NCI-H2196 treated with DMSO at 0.1 percent for 48 hours (cell line): ENCODE results near the gene BRD3.

Source experiments
- DNase-seq: peaks from one replicate; lab custom pipeline; 2025; ENCODE audit not compliant: unreplicated experiment; lab: John Stamatoyannopoulos, UW

BRD3 gene

DNA sequence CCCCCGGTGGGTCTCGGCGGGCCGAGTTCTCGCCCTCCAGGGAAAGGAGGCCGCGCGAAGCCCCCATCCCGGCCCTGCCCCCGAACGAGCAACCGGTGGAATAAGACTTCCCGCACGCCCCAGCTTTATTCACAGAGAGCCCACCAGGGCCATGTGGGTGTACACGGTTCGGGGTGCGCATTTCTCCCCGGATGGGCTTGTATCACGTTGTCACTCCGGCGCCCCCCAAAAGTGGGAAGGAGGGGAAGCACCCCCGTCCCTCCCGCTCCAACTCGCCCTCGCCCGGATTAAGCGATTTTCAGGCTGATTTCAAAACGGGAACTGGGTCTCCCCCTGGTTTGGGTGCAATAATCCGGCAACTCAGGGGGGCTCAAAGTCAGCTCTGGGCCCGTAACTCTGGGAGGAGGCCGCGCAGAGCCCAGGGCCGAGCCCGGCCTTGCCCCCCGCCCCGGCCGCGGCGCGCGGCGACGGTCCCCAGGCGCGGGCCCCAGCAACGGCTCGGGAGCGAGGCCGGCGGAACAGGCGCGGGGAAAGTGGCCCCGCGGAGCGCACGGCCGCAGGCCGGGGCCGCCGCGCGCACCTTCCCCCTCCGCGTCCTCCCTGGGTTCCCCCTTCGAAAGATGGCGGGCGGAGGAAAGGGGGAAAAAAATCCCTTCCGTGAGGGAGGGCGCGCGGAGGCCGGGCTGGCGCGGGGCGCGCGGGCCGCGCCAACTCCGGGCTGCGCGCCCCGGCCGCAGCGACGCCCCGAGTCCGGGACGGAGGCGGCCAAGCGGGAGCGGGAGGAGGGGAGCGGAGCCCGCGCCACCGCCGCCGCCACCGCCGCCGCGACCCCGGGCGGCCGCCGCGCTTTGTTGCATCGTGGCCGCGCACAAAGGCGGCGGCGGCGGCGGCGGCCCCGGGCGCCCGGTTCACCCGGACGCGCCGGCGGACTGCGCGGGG is 644 bp downstream of the BRD3 start:
- no peak for DNase-seq

- DNase-seq: no peak
Measured at GRCh38 chr9:134066526-134066912, 1.3 kb downstream of the BRD3 start.

- no peak for DNase-seq
Measured at GRCh38 chr9:134065612-134066419, 2.0 kb downstream of the BRD3 start.

DNA sequence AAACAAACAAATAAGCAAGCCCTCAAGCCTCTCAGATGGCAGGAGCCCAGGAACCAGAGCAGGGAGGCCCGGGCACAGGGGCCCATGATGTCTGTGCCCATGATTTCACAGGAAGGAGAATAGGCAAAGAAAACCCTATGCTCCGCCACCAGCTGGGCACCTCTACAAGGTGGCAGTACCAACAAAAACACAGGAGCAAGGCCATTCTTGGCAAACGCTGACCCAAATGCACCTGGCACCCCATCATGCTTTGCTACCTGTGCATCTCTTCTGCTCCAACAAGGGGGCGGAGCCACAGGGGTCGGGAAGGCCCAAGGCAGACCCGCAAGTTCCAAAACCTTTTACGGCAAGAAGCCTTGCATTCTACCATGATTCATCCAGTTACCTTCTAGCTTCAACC is 3.1 kb downstream of the BRD3 start:
- DNase-seq: no peak

DNA sequence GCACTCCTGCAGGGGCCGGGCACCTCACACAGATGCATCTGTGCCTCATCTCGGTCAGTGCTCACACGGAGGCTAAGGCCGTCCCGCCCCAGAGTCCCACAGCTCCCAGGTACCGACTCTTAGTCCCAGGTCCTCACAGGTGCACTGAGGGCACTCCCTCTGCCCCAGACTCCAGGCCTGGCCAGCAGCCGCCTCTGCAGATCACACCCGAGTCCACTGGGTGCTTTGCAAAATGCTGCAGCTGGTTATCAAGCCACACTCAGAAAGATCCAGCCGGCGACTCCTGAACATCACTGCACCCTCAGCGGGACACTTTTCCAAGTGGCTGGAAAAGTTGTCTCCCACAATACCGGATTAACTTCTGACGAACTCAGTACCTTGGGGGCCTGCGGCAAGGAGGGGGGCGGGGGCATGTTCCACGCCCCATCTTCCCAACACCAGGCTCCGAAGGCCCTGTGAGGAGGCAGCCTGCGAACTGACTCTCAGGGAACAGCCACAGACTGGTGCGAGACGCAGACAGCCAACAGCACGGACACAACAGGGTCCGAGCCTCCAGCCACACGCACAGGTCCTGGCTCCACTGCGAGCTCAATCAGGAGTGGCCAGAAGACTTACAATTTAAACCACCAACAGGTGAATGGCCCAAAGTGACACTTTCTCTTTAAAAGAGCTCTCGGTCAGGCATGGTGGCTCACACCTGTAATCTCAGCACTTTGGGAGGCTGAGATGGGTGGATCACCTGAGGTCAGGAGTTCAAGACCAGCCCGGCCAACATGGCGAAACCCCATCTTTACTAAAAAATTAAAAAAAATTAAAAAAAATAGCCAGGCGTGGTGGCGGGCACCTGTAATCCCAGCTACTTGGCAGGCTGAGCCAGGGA is 4.0 kb downstream of the BRD3 start:
- DNase-seq: no peak

DNA sequence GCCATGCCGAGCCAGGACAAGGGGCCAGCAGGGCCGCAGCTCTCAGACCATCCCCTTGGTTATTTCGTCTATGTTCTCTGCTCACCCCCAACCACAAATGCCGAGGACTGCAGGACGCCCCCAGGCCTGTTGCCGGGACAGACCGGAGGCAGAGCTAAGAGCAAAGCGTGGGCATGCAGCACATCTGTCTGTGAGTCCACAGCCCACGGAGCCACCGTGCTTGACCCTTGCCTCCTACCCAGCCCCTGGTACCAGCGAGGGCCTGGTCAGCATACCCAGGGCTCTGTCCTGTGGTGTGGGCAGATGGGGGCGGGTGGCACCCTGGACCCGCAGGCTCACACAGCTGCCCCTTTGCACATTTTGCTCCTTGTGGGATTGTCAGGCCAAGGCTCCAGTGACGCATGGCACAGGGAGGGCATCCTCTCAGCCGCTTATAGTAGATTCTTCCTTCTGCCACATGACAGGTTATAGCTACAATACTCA is 4.7 kb downstream of the BRD3 start:
- no peak for DNase-seq

DNA sequence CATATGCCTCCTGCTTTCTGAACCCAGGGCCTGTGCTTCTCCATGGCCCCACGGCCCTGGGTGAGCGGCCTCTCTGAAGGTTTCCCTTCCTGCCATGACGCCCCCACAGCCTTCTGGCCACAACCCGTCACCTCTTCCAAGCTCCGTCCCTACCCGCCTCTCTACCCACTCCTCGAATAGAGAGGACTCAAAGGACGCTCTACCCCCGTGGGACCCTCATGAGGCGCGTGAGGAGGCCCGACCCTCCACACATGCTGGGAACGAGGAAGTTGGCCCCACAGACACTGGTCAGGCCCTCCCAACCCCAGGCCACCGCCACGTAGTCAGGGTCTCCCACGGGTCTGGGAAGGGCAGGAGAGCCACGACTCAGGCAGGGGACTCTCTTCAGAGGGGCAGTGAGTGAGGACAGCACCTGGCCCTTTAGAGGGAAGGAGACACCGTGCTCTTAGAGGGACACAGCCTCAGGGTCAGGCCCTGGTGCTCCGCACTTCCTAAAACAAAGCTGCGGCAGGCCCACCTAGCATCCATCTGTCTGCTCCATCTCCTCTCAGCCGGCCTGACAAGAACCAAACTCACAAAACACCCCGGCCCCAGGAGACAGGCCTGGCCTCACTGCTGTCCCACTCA is 5.3 kb downstream of the BRD3 start:
- no peak for DNase-seq

- DNase-seq: no peak
Measured at GRCh38 chr9:134061688-134062371, 6.0 kb downstream of the BRD3 start.

DNA sequence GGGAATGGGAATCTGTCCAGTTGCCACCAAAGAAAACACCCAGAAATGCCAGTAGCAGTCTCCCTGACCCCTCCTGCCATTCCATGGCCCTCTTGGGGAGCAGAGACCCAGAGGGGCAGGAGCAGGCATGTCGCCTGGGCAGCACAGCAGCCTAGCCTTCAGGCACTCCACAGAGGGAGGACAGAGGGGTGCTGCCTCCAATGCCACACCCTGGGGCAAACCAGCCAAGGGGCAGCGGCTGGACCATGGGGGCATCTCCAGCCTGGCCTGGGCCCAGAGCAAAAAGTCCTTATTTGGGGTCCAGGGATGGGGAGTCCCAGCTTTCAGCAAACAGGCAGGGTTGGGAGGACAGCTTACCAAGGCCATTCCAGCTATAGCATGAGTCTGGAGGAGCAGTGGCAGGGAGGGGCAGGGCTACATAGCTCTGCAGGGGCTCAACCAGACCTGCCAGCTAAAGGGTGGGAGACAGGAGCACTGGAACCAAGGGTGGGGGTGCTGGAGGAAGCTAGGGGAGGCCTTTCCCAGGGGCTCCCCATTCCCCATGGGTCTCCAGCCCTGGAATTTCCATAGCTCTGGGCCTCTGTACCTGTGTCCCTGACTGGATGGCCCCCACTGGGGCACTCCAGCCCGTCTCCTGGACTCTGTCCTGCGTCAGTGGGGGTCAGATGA is 6.7 kb downstream of the BRD3 start:
- no peak for DNase-seq

- no peak for DNase-seq
Measured at GRCh38 chr9:134060546-134060945, 7.3 kb downstream of the BRD3 start.

DNA sequence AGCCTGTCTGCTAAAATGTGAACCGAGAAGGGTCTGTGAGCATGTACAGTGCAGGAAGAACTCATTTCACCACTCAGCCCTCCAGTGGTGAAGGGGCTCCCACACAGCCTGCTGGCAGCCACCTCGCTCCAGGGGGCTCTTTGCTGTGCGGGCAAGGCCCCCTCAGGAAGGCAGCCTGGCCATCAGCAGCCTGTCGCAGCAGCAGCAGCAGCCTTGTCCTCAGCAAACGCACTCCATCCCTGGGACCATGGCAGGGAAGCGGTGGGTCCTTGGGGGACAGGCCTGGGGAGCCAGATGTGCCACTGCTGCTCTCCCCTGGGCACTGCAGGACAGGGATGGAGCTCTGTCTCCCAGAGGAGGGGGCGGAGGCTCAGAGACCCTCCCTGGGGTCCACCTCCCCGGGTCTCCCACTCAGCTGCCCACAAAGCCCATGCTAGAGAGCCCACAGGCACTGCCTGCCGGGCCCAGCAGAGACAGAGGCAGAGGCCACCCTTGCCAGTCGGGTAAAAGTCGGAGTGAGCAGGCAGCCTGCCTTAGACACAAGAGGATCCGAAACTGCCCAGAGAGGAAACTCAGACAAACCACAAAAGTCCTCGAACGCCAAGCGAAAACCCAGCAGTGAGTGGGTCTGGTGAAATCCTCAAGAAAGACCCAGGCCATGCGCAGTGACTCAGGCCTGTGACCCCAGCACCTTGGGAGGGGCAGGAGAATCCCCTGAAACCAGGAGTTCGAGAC is 8.0 kb downstream of the BRD3 start:
- DNase-seq: no peak

DNA sequence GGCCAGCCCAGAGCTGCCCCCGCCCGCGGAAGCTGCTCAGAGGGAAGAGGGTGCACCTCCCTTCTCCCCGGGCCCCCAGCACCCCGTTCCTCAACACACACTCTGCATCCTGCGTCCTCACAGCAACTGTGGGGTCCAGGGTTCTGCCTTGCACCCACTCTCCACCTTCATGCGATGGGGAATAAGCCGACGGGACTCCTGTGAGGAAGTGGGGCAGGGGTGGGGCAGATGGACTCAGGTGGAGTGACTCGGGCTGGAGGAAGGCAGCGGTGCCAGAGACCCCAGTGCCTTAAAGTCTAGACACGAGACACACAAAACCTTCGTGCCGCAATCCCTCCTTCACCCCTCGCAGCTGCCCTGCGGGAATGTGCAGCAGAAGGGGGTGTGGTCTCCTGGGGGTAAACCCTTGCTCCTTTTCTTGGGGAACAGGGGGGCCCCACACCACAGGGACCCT is 8.6 kb downstream of the BRD3 start:
- DNase-seq: no peak

DNA sequence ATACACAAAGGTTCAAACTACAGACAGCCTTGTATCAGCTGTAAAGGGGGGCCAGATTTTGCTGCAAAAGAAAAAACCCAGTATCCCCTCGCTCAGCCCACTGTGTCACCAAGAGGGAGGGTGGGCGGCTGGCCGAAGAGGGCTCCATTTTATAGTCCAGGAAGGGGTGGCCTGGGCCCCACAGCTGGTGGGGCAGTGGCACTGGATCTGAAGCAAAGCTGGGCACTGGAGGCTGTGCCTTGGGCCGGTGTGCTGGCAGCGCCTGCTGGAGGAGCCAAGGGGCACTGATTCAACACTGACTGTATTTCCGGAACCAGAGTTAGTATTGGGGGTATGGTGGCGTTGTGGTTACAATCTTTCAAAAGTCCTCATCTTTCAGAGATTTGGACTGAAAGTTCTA is 9.1 kb downstream of the BRD3 start:
- DNase-seq: no peak

DNA sequence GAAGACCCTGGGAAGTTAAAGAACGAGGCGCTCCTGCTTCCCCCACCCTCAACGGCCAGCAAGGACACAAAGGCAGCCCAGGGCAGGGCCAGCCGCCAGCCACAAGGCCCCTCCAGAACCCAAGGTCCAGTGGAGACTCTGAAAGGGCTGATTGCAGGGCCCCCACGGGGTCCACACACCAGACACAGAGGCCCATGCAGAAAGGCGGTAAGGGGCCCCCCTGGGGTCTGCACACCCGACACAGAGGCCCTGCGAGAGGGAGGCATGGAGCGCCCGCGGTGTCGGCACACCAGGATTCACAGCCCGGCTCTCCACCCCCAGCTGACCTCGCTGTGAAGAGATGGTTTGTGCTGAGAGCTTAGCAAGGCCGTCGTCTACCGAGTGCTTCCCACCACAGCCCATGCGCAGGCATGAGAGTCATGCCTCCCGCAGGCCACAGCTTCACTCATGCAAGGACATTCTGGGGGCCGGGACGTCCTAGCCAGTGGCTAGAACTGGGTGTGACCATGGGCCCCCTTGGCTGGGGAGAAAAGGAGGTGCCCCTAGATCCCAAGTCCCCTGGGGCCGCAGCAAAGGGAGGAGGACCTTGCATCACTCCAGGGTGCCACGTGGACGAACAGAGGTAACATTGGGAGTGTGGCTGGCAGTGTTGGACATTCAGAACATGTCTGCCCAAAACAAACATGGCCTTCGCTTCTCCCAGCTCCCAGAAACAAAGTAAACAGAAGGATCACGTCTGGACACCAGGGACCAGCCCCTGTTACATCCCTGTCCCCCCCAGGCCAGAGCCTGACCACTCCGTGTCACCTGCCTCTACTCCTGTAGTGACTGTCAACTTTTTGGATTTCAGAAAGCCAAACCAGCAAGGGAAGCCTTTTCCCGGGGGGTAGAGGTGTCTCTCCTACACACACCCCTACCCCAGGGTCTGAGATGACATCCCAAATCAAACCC is 9.8 kb downstream of the BRD3 start:
- DNase-seq: no peak

DNA sequence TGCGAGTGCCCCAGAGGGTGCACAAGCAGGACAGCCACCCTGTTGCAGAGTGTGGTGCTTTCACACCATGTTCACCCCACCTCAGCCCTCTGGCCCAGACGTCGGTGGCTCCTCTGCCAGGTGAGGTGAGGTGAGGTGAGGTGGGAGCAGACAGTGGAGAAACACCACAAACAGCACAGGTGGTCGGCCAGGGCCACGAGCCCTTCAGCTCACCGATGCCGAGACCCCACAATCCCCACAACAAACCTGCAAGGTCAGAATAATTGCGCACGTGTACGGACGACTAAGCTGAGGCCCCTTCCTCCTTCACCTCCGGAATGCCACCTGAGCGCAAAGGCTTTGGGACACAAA is 10.5 kb downstream of the BRD3 start:
- DNase-seq: no peak

- no peak for DNase-seq
Measured at GRCh38 chr9:134056483-134057306, 11.1 kb downstream of the BRD3 start.

GRCh38 chr9:134055981-134056461 is 11.8 kb downstream of the BRD3 start:
- DNase-seq: peak; percentile 87
